OCI-LY7 (cell line): ENCODE results near the gene LMTK3. TPM values are rescaled to one million over a fixed set of nuclear protein-coding genes. Genes with fewer than 3 reads are reported as not detected.
A peak's percentile ranks its signal among the peaks of the same experiment; 100 is the strongest.

Experiments
- BruUV-seq: library from RNA; stranded (reverse); fragments of 400-500 nt; replicated peaks from 2 replicates; lab custom pipeline; 2021; lab: Mats Ljungman, UMichigan
- CTCF ChIA-PET: fragments of 300-600 bp; sonication (Branson Sonifier 250); formaldehyde crosslinking; loops from one replicate; lab custom pipeline; 2022; ENCODE audit warnings: antibody characterized with exemption; ENCODE audit not compliant: unreplicated experiment; lab: Charles Lee
- POLR2A ChIA-PET: fragments of 300-600 bp; sonication (Branson Sonifier 250); formaldehyde crosslinking; loops from one replicate; lab custom pipeline; 2022; ENCODE audit warnings: antibody characterized with exemption; lab: Charles Lee
- DNase-seq: peaks from one replicate; pipeline ENCODE4 v3.0.0-alpha.2; 2015; ENCODE audit warnings: low spot score
- H2AFZ ChIP-seq: fragments of 200-600 bp; sonication (generic), shearing (Covaris generic); 2 replicates; pipeline ENCODE4 v1.6.1; 2014; ENCODE audit warnings: mild to moderate bottlenecking, antibody characterized with exemption, low read length, moderate library complexity
- H3K27ac ChIP-seq: fragments of 200-600 bp; sonication (generic); 2 replicates; pipeline ENCODE4 v1.5.1; 2014; ENCODE audit warnings: mixed run types, low read depth, mild to moderate bottlenecking, moderate library complexity, low read length, inconsistent platforms; ENCODE audit not compliant: poor library complexity, severe bottlenecking
- H3K36me3 ChIP-seq: fragments of 200-600 bp; sonication (generic); 2 replicates; pipeline ENCODE4 v1.6.1; 2014; ENCODE audit warnings: mild to moderate bottlenecking, antibody characterized with exemption, low read length, moderate library complexity, mixed read lengths; ENCODE audit not compliant: insufficient read depth
- H3K4me1 ChIP-seq: fragments of 200-600 bp; sonication (generic); 2 replicates; pipeline ENCODE4 v1.5.1; 2014; ENCODE audit warnings: mild to moderate bottlenecking, low read length; ENCODE audit not compliant: insufficient read depth, poor library complexity, severe bottlenecking
- H3K4me2 ChIP-seq: fragments of 200-600 bp; sonication (generic); 2 replicates; pipeline ENCODE4 v1.6.1; 2014; ENCODE audit warnings: mild to moderate bottlenecking, low read length
- H3K4me3 ChIP-seq: fragments of 200-600 bp; sonication (generic); 2 replicates; pipeline ENCODE4 v1.5.1; 2014; ENCODE audit warnings: mild to moderate bottlenecking, low read depth, low read length; ENCODE audit not compliant: poor library complexity, severe bottlenecking
- H3K79me2 ChIP-seq: fragments of 200-600 bp; sonication (generic); 2 replicates; pipeline ENCODE4 v1.6.1; 2016; ENCODE audit warnings: low read depth, mild to moderate bottlenecking, low read length, moderate library complexity, mixed read lengths; ENCODE audit not compliant: insufficient read depth
- H3K9me2 ChIP-seq: fragments of 200-600 bp; sonication (generic); 2 replicates; pipeline ENCODE4 v1.6.1; 2016; ENCODE audit warnings: mild to moderate bottlenecking, low read length, mixed read lengths; ENCODE audit not compliant: insufficient read depth
- H3K9me3 ChIP-seq: fragments of 200-600 bp; sonication (generic); 2 replicates; pipeline ENCODE4 v1.6.1; 2014; ENCODE audit warnings: mild to moderate bottlenecking, mixed run types, low read length, mixed read lengths
- H4K20me1 ChIP-seq: fragments of 200-600 bp; sonication (generic); 2 replicates; pipeline ENCODE4 v1.6.1; 2014; ENCODE audit warnings: mild to moderate bottlenecking, antibody characterized with exemption, low read length, moderate library complexity, mixed read lengths; ENCODE audit not compliant: insufficient read depth
- CTCF ChIP-seq: fragments of 200-600 bp; sonication (generic); conservative IDR thresholded peaks from 2 replicates; pipeline ENCODE4 v1.5.1; 2014; ENCODE audit warnings: mild to moderate bottlenecking, antibody characterized with exemption, low read length, moderate library complexity, mixed read lengths
- EZH2phosphoT487 ChIP-seq: fragments of 200-600 bp; sonication (generic); IDR thresholded peaks from 2 replicates; pipeline ENCODE4 v1.6.1; 2018; ENCODE audit warnings: low read depth, borderline replicate concordance, mild to moderate bottlenecking, mixed run types, antibody characterized with exemption, low read length, moderate library complexity, mixed read lengths
- intact Hi-C: fragments of 100-400 bp; cut with micrococcal nuclease; formaldehyde crosslinking; loops from one replicate; pipeline ENCODE4 v1.10.0; 2022; ENCODE audit not compliant: unreplicated experiment
- total RNA-seq, 2 experiments: library from RNA; depleted of rRNA in 1 of 2; stranded (reverse); fragments of >200 nt in 1 of 2; shearing (Covaris generic) in 1 of 2; gene quantifications; 2 replicates each; pipeline ENCODE4 v1.2.3, GENCODE V29; 2014 to 2022

The LMTK3 gene
- total RNA-seq, 2 experiments from 2014 or later = 1.3 to 9.7 TPM

GRCh38 chr19:48513289-48514122 lies 1.9 kb upstream of the LMTK3 start:
- no TSS peak for BruUV-seq
- peak overlapping the region; percentile 96 for H2AFZ ChIP-seq
- POLR2A ChIA-PET = interaction anchor here (1.0 kb wide), 1 partner anchor 150 kb away, joined by 3 read pairs; the partner anchor contains the start of genes SYNGR4 and TMEM143

GRCh38 chr19:48512504-48513288 lies 1.1 kb upstream of the LMTK3 start:
- CTCF ChIA-PET = no interaction called here
- intact Hi-C loops = no loop called here
- H2AFZ ChIP-seq = peak overlapping the region; percentile 96; the same call in 1 of the 2 replicates

More at GRCh38 chr19:48513289-48514122, 1.9 kb upstream of the LMTK3 start:
- DNase-seq = peak; percentile 89
- peaks cover 33% of the 10 kb centered on the region for H3K4me1 ChIP-seq
- H4K20me1 ChIP-seq = no peaks in the 10 kb centered on the region
- no peaks in the 10 kb centered on the region for H3K9me3 ChIP-seq
- no peaks in the 10 kb centered on the region for H3K79me2 ChIP-seq
- no peaks in the 10 kb centered on the region for H3K36me3 ChIP-seq
- TF ChIP-seq EZH2phosphoT487 = no peak
- intact Hi-C loops = no loop called here
- H3K4me2 ChIP-seq = peak overlapping the region; percentile 82
- H3K4me3 ChIP-seq = peak overlapping the region; percentile 79
- H3K9me2 ChIP-seq = no peaks in the 10 kb centered on the region
- CTCF ChIA-PET = interaction anchor here (0.5 kb wide), 2 partner anchors 11 to 231 kb away, joined by 4 to 5 read pairs; no protein-coding TSS in a partner anchor
- H3K27ac ChIP-seq = peak overlapping the region; percentile 68

More at GRCh38 chr19:48512504-48513288, 1.1 kb upstream of the LMTK3 start:
- H3K27ac ChIP-seq = peak overlapping the region; percentile 68
- DNase-seq = no peak
- H3K4me3 ChIP-seq = peak overlapping the region; percentile 79
- H3K4me2 ChIP-seq = peak overlapping the region; percentile 82
- H3K9me2 ChIP-seq = no peaks in the 10 kb centered on the region
- no peaks in the 10 kb centered on the region for H4K20me1 ChIP-seq
- POLR2A ChIA-PET = no interaction called here
- TF ChIP-seq CTCF = no peak
- no peak for TF ChIP-seq EZH2phosphoT487
- no TSS peak for BruUV-seq
- H3K9me3 ChIP-seq = no peaks in the 10 kb centered on the region
- no peaks in the 10 kb centered on the region for H3K79me2 ChIP-seq
- no peaks in the 10 kb centered on the region for H3K36me3 ChIP-seq
- peaks cover 33% of the 10 kb centered on the region for H3K4me1 ChIP-seq
